CD4-positive, alpha-beta T cell treated with Interferon alpha-2 for 1 hour (primary cell): ENCODE measurements around the gene TNRC6C.
"Not testable (repeated sequence)": the region's sequence is repeated elsewhere in the genome, so short reads cannot be mapped to it uniquely, and the experiment has no call there.

Source experiments
- DNase-seq, 2 donors: peaks; one replicate each; pipeline ENCODE4 v3.0.0-alpha.2; 2020 to 2022

Gene TNRC6C

DNA sequence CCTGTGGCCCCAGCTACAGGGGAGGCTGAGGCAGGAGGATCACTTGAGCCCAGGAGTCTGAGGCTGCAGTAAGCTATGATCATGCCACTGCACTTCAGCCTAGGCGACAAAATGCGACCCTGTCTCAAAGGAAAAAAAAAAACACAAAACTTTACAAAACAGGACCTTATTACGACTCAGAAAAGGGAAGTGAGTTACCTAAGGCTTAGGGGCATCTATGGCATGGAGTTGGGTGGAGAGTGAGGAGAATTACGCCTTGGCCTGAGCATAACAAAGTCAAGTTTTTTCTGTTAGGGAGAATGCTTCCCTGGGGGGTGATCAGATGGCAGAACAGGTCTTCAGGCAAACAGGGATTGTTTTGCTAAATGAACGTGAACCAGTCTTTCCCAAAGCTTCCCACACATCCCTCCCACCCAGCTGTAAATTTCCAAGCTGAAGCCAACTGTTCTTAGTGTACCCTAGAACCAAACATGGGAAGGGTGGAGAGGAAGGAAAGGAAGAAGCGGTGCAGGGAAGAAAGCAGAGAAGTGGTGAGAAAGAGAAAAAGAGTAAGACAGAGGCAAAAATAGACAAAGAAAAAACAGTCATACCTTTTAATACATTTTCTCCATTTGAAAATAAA, 24.6 kb upstream of the TNRC6C start:
- DNase-seq, result no peak

DNA sequence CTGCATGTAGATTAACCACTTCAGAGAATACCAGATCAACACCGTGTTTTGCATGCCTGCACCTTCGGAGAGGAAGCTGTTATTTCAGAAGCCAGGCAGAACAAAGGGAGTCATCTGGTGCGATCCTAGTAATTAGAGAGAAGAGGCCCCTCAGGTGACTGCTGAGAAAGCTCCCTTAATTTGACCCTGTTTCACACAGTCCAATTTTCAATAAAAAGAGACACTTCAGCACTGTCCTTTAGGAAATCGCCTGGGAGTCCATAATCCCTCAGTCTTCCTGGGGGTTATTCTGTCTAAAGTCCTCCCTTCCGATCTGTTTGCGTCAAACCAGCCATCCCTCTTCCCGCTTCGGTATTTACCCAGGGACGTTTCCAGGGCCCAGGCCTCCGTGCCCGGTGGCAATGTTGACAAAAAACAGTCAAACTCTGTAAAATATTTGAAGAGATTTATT, 23.4 kb upstream of the TNRC6C start:
- no peak for DNase-seq

DNA sequence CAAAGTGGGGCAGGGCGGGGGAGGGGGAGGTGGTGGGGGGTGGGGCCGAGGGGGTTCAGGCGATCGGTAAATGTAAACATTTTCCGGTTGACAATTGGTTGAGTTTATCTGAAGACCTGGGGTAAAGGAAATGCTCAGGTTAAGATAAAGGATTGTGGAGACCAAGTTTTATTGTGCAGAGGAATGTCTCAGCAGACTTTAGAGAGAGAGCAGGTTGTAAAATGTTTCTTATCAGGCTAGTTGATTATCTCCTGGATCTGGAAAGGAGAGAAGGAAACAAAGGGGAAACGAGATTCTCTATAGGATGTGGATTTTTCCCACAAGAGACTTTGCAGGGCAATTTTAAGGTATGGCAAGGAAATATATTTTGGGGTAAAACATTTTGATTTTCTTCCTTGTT, 22.8 kb upstream of the TNRC6C start:
- DNase-seq, result not testable (repeated sequence)

DNA sequence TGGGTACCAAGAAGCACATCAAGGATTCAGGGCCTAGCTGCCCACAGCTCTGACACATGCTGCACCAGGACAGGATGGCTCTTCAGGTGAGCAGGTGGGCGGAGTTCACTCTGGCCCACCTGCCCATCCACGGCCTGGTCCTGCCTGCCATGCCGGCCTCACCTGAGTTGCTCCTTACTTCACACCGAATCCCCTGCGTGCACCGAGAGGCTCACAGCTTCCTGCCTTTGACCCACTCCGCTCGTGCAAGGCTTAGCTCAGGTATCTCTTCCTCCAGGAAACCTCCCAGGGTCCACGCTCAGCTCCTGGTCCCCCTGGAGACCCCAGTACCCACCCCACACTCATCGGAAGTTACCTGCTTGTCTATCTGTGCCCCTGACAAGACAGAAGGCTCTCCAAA, 21.6 kb upstream of the TNRC6C start:
- DNase-seq, result no peak

DNA sequence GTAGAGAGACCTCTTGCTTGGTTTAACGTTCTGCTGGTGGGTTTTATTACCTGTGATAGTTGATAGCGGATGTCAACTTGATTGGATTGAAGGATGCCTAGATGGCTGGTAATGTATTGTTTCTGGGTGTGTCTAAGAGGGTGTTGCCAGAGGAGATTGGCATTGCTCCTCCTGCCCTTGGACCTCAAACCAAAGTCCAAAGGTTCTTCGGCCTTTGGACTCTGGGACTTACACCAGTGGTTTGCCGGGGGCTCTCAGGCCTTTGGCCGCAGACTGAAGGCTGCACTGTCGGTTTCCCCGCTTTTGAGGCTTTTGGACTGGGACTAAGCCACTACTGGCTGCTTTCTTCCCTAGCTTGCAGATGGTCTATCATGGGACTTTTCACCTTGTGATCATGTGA, 17.5 kb upstream of the TNRC6C start:
- DNase-seq, result no peak

DNA sequence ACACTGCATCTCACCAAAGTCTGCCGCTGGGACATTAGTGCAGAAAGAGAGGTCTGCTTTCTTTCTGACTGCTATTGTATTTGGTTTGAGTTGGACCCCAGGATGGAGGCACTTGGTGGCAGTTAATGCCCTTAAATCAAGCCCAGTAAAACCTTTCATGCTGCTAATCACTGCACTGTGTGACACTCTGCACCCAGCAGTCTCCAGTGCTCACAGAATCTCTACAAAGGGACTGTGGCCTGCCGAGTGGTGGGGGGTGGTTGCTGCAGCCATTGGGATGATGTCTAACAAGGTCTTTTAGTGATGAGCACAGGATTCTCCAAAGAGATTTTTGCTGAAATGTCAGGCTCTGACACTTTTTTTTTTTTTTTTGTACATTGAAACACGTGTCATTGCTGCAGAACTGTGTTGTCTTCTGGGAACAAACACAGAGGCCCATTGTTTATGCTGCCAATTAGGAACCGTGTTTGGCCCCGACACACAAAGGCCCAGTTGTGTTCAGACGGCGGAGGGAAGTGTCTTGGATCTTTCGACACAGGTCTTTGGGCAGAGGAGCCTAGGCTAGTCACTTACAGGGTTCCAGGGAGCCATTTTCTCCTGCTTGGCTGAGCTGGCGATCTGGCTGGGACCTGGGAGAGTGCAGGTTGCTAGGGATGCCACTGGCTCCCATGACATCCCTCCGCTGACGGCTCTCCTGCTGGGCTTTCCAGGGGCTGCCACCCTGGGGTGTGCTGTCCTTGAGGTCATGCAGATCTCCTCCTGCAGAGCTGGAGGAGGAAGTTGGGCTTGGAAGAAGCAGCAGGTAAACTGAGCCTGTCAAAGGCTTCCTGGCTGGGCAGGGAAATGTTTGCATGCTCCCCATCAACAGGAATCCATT, 16.2 kb upstream of the TNRC6C start:
- no peak for DNase-seq

DNA sequence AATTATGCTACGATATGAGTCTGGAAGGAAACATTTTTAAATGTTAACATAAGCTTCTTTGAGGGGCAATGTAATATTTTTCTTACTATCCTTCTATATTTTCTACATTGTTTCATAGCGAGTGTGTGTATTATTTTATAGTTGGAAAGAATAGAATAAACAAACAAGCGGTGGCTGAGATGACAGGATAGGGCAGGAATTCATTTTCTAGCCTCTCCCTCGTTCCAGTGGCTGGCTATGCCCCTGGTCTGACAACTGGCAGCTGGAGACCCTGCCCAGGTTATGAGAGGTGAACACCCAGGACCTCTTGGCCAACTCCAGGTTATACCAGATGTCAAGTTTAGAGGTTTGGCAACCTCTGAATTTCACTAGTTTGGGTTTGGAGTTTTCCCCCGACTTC, 14.5 kb upstream of the TNRC6C start:
- DNase-seq, result no peak

DNA sequence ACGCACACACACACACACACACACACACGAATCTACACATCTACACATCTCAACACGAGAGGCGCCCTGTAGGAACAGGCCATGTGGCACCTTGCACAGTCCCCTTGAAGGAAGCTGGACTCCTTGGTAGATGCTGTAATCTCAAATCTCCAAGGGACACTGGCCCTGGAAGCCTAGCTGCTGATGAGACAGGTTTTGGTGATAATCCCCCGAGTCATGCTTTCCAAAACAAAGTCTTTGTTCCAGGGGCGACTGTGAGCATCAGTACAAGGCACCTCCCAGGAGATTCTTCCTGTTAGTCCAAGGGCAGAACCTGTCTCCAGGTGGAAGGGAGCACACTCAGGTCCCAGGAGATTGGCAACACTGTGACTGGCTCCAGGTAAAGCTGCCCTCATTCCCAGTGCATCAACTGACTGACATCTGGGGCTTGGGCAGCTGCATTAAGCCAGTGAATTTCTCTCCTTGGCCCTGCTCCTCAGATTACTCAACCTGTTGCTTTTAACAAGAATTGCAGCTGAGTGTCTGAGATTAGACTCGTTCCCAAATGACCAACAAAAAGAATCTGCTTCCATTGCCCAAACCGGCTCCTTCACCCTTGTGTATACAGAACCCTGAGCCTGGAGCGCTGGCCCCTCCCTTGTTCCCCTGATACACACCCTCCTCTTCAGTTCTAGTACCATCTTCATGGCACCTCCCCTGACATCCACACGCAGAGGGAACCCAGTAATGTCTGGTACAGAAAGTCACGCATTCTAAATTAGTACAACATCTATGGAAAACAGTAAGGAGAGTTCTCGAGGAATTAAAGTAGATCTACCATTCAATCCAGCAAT, 13.9 kb upstream of the TNRC6C start:
- DNase-seq, result no peak

DNA sequence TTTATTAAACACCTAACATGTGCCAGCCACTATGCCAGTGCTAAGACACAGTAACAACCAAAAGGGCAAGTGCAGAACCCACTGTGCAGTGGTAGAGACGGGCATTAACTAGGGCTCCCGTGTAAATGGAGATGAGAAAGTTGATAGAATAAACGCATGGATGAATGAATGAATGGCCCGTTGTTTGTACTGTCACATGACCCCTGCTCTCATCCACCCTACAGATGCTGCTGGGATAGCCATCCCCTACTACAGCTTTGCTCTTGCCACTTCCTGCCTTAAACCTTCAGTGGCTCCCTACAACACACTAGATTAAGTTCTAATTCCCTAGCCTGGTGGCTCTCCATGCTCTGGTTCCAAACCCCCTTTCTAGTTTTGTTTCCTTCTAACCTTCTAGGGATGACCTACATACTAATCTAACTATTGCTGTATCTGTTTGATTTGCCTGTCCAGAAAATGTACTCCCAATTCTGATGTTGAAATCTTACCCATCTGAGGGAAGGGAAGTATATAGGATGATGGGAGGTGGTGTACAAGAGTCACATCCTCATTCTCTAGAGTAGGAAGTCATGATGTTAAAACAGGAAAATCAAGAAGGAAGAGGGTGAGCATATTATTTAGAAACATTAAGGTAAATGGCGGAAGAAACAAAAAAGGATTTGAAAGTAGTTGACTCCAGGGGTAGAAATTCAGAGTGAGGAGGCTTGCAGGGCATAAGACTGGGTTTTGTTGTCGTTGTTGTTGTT, 11.4 kb upstream of the TNRC6C start:
- no peak for DNase-seq

DNA sequence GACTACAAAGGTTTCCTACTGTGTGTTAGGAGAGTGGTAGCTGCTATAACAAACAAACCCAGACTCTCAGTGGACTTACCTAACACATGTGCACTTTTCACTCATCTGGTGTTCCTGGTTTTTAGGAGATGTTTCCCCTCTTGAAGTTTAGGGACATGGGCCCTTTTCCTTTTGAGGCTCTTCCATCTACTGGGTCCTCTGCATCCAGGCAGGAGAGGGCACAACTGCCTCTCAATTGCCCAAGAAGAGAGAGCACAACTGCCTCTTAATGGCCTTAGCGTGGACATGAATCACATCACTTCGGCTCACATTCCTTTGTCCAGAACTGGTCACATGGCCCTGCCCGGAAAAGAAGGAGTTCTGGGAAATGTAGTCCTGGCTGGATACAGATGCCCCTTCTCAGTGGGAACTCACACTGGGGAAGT, 9.8 kb upstream of the TNRC6C start:
- DNase-seq, result no peak

DNA sequence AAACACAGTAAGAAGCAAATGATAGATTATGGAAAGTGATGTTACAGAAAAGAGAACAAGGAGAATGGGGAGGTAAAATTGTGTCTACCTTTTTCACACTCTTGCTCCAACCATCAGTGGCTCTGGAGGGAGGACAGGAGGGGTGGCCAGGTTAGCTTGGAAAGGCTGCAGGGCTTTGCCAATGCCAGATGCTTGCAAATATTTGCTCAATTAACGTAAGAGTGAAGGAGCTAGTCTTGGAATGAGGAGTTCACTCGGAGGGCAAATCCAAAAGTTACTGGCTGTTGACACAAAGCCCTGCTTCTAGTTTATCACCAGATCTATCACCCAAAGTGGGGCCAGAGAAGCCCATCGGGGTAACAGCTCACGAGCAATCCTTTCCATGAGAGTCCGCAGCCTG, 7.4 kb upstream of the TNRC6C start:
- no peak for DNase-seq

DNA sequence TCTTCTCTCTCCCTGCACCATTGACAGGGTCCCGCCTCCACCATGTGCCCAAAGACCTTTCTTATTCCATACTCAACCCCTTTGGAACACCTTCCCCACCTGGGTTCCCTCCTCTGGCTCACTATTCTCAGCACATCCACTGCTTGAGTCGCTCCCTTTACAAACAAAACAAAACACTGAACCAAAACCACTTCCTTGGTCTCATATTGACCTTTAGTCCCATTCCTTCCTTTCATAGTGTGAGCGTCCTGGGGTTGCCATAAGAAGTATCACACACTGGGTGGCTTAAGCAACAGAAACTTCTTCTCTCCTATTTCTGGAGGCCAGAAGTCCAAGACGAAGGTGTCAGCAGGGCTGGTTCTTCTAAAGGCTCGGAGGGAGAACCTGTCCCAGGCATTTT, 6.1 kb upstream of the TNRC6C start:
- no peak for DNase-seq

DNA sequence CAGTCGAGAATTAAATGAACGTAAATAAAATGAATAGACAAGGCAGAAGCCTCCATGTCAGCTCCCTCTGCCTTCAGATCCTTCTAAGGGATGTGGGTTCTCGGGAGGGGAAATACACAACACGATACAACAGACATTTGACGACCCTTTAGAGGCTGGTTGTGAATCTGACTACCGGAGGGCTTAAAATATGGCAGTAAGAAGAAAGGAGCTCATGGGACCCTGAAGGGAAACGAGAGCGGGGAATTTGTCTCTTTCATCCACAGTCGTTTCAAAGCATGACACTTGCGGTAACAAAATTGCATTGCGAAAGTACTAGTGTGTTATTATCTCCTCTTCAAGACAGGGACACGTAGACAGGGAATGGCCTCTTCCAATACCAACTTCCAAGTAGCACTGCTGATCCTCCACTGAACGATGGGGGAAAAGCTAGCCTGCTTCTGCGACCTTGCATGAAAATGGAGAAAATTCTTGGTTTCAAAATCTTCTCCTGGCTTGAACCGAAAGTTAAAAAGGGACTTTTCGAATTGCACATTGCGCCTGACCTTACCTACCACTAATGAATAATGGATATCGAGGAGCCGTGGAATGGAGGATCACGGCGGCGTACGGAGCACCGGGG, 1.2 kb upstream of the TNRC6C start:
- no peak for DNase-seq

DNA sequence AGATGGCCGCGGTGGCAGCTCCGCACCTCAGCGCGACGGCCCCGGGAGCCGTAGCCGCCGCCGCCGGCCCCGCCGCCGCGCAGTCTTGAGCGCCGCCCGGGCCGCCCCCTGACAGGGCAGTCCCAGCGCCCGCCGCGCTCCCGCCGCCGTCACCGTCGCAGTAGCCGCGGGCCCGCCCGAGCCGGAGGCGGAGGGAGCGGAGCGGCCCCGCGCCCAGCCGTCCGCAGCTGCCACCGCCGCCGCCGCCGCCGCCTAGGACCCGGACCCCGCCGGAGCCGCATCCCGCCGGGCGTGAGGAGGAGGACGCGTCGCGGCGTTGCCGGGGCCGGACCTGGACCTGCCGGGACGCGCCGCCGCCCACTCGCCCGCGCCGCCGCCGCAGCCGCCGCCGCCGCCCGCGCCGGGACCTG, 218 bp downstream of the TNRC6C start:
- DNase-seq, result no peak

DNA sequence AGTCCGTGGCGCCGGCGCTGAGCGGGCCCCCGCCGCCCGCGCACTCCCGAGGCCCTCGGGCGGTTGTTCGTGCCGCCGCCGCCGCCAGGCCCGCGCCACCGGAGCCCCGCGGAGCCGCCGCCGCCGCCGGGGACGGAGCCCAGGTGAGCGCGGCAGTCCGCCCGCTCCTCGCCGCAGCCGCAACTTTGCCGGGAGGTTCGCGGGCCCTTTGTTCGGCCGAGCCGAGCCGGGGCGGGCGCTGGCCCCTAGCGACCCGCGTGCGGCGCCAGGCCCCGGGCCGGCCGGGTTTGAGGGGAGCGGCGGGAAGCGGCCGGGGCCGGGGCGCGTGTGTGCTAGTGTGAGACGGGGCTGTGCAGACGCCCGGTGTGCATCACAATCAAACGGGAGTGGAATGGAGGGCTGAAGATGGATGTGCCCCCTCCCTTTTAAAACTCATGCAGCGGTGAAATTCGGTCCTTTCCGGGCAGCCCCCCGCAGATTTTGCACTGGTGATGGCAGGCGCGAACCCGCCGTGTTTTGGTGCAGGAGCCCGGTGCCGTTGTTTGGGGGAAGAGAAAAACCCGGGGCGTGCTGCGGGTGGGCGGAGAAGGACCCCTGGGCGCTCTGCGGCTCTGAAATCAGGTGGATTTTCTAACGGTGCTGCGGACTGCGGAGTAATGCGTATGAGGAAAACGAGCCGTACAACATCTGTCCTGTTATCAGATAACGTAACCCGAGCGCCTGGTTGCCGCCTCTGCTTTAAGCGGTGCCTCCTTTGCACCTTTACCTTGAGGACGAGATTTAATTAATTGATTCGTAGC, 823 bp downstream of the TNRC6C start:
- DNase-seq, result peak in 1 of 2 donors; percentile 28

DNA sequence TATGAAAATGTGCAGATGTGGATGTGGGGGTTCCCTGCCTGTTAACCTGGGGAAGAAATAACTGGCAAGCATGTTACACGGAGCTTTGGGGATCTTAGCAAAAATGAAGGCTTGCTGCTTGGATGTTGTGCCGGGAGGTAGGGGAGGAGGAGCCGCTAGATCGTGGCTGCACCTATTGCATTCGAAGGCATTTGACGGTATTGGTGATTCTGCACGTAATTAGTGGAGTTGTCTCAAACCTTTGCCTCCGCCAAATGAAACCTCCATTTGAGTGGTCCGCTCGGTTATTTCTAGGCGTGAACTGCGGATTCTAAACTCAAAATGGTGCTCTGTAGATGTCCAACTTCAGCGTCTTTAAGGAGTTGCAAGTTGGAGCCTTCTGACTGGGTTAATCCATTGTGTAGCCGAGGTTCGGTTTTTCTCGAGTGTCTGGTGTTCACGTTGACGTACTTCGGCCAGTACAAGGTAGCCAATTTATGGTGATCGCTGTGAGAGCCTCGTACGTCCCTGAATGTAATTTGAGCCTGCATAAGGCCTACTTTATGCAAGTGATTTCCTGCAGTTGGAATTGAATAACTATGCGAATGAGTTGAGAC, 1.5 kb downstream of the TNRC6C start:
- DNase-seq, result peak in 1 of 2 donors; percentile 44

DNA sequence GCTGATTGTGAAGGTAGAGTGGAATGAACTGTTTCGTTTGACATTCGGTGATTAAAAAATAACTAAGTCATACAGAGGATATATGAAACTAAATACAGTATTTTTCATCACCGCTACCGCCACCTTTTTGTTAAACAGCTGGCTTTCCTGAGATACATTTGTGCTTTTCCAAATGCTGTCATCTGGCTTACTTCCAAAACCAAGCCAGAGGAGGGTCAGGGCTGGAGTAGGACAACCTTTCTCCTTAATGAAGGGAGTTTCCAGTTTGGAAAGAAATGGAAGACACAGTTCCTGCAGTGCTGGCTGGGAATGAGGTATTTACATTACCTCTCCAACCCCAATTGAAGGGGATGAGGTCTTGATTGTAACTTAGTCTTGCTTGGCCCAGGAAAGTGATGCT, 3.2 kb downstream of the TNRC6C start:
- DNase-seq, result no peak

DNA sequence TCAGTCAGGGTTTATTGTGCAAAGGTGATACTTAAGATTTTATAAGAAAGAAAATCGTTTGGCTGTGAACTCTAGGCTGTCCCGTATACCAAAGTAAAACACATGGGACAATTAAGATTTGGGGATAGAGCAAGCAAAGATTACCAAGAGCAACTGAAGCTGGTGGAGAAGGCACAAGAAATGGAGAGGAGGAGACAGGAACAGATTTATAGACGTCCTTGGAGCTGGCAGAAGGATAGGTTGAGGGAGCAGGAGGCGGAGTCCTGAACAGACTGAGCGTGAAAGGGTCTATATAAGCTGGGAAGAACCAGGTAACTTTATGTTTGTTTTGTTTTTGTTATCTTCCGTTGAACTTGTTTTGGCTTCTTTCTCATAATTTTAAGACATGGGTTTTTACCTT, 3.8 kb downstream of the TNRC6C start:
- no peak for DNase-seq

DNA sequence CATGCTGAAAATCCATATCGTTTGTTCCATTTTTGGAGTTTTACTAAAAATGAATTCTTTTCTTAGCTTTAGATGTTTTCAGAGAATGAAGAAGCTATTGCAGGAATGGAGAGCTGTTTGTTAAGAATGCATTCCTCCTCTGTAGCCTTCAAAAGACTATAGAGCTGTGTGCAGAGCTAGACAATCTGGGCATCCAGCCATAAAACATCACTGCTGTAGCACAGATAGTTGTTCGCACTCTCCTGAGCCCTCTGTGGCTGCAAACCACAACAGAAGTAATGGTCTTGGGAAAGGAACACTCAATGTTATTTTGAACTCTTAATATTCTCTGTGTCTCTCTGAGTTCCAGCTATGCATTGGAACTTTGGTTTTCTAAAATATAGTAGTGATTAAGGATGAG, 4.9 kb downstream of the TNRC6C start:
- peak; percentile 44 to 65 for DNase-seq

DNA sequence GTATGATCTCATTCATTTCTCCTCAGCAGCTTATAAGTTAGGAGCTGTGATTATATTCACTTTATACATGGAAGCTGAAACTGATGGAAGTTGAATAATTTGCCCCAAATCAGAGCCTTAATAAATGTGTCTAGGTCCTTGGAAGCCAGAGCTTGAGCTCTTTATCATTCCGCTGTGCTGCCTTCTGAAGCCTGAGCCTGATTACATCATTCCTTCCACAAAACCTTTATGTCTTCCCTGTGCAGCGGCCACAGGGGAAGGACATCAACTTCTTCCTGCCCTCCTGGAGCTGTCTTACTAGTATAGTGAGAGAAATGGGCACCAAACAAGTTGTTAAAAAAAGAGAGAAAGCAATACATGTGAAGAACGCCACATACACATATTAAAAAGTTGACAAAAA, 6.8 kb downstream of the TNRC6C start:
- DNase-seq, result no peak

DNA sequence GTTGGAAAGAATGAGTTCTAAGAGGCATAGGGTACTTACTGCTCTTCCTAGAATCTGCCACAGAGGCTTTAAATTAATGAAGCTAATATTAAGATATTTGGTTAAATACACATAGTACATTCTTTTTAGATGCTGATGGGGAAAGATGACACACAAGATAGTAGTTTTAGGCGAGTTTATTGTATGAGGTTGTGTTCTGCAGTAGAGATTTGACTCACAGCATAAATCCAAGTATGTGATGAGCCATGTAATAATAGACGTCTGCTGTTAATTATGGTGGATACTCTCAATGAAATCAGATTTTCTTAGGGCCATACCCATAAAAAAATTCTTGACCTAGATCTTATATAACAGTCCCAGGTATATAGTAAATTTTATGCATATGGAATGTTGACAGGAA, 8.0 kb downstream of the TNRC6C start:
- DNase-seq, result no peak
